NCI-H460 (cell line): Measurements from ENCODE around the gene ZNF765. TPM values are rescaled to one million over a fixed set of nuclear protein-coding genes. Genes with fewer than 3 reads are reported as not detected.
"Not testable (repeated sequence)": the region's sequence is repeated elsewhere in the genome, so short reads cannot be mapped to it uniquely, and the experiment has no call there.

Experiments
- DNase-seq: peaks from one replicate; pipeline ENCODE4 v3.0.0-alpha.2; 2016; ENCODE audit warnings: low read depth; ENCODE audit errors: extremely low read depth
- small RNA-seq, 2 experiments: library from RNA; depleted of rRNA; stranded (forward); fragments of <200 nt; gene quantifications; one replicate each; pipeline ENCODE3, GENCODE V24; 2014
- total RNA-seq: library from RNA; depleted of rRNA; stranded (reverse); fragments of >200 nt; shearing (Covaris generic); gene quantifications from 2 replicates; pipeline ENCODE4 v1.2.3, GENCODE V29; 2014; rRNA removed

Gene ZNF765
- total RNA-seq, 1 experiment from 2014 or later = 10.7 TPM

GRCh38 chr19:53475470-53475869 lies 80.5 kb downstream of the ZNF765 start:
- not testable (repeated sequence) for DNase-seq

Small RNA genes lying within 50 kb of the gene (small RNA-seq; reads per million reads assigned to genes)
- 0 reads per million in 2 experiments for gene RPL39P36

Other genes with a start within 250 kb of the ZNF765 start
- 1.3 and 2.0 TPM in 2 replicates for gene ZNF347, start 236.1 kb upstream of the ZNF765 start, total RNA-seq
- gene ZNF665, start 201.8 kb upstream of the ZNF765 start, total RNA-seq = not detected in 2 replicates
- gene ZNF677, start 140.3 kb upstream of the ZNF765 start, total RNA-seq = not detected in 2 replicates
- gene VN1R2, start 136.9 kb upstream of the ZNF765 start, total RNA-seq = not detected in 2 replicates
- gene VN1R4, start 127.4 kb upstream of the ZNF765 start, total RNA-seq = not detected in 2 replicates
- 7.4 and 8.8 TPM in 2 replicates for gene ZNF845, start 61.4 kb upstream of the ZNF765 start, total RNA-seq
- 0.06 and 1.4 TPM in 2 replicates for gene ZNF525, start 29.4 kb upstream of the ZNF765 start, total RNA-seq
- gene ZNF761, start 36.8 kb downstream of the ZNF765 start, total RNA-seq = 7.5 and 10.5 TPM in 2 replicates
- gene ZNF813, start 72.6 kb downstream of the ZNF765 start, total RNA-seq = not detected in 2 replicates
- 0.07 TPM in 1 of 2 replicates, not detected in the other for gene ZNF331, start 143.0 kb downstream of the ZNF765 start, total RNA-seq
- not detected in 2 replicates for gene DPRX, start 236.8 kb downstream of the ZNF765 start, total RNA-seq